NCI-H748 treated with DMSO at 0.1 percent for 48 hours (cell line): ENCODE measurements around the gene CENPC.
"Not testable (repeated sequence)": the region's sequence is repeated elsewhere in the genome, so short reads cannot be mapped to it uniquely, and the experiment has no call there.

ENCODE experiments used
- DNase-seq: peaks from one replicate; lab custom pipeline; 2025; lab: John Stamatoyannopoulos, UW

Gene CENPC

DNA sequence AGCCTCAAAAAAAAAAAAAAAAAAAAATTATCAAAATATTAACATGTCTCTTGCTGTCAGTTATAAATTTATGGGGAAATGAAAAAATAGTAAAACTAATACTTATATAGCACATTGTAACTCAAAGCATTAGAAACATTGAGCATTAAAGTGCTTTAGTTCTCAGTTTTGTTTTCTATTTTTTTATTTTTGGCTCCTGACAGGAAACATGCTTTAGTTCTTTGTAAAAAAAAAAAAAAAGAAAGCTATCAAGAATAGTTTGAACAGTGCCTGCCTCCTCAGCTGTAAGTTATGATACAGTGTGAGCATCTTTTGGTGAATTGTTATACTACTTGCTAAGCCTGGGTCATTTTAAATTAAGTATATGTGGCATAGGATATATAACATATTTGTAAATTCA, 5.1 kb upstream of the CENPC start:
- DNase-seq, result no peak

DNA sequence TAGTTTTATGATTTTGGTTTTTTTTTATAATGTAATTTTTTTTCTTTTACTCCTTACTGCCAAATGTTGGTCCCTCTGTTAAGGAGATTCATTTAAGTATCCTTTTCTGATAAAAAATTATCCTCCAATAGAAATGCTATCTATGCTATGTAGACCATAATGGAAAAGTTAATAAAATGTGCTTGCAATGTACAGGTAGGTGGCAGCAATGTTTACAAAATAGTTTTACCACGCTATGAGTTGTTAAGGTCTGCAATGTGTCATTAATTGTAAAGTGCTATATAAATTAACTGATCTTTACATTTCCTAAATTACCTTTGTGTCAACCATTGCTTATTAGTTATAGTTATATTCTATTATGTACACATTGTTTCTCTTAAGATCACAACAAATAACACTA, 3.8 kb upstream of the CENPC start:
- DNase-seq, result peak; percentile 13

- DNase-seq, result no peak
Measured at GRCh38 chr4:67546971-67547370, 1.7 kb upstream of the CENPC start.

GRCh38 chr4:67546004-67546356, 677 bp upstream of the CENPC start:
- peak; percentile 41 for DNase-seq

GRCh38 chr4:67542076-67542475, 3.2 kb downstream of the CENPC start:
- DNase-seq, result no peak

GRCh38 chr4:67539830-67540229, 5.5 kb downstream of the CENPC start:
- no peak for DNase-seq

DNA sequence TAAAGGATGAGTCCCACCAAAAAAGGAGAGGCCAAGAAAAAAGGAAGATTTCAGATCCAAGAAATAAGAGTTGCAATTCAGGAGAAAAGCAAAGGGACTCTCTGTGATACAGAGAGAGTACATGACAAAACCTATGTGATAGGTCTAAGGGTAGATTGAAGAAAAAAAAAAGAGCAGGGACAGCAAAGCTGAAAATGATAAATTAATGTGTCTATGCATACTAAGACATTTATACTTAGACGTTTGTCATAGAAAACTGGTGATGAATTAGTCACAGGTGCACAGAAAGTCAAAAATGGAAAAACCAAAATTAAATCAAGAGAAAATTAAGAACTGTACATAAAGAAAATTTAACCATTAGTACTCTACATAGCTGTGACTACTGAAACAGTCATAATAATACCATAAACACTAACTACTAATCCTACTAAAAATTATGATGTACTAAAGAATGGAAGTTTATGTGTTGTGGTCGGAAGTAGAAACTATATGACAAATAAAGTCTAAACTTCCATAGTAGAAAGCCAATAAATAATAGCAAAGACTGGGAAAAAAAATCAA, 9.9 kb downstream of the CENPC start:
- no peak for DNase-seq

DNA sequence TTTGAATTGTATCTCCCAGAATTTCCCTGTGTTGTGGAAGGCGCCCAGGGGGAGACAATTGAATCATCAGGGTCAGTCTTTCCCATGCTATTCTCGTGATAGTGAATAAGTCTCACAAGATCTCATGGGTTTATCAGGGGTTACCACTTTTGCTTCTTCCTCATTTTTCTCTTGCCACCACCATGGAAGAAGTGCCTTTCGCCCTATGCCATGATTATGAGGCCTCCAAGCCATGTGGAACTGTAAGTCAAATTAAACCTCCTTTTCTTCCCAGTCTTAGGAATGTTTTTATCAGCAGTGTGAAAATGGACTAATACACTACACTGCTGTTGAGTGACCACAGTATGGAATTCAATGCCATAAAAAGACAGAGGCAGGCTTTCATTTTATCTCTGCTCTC, 12.2 kb downstream of the CENPC start:
- DNase-seq, result no peak

DNA sequence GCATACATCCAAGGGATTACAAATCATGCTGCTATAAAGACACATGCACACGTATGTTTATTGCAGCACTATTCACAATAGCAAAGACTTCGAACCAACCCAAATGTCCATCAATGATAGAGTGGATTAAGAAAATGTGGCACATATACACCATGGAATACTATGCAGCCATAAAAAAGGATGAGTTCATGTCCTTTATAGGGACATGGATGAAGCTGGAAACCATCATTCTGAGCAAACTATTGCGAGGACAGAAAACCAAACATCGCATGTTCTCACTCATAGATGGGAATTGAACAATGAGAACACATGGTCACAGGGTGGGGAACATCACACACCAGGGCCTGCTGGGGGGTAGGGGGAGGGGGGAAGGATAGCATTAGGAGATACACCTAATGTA, 12.9 kb downstream of the CENPC start:
- DNase-seq, result not testable (repeated sequence)

DNA sequence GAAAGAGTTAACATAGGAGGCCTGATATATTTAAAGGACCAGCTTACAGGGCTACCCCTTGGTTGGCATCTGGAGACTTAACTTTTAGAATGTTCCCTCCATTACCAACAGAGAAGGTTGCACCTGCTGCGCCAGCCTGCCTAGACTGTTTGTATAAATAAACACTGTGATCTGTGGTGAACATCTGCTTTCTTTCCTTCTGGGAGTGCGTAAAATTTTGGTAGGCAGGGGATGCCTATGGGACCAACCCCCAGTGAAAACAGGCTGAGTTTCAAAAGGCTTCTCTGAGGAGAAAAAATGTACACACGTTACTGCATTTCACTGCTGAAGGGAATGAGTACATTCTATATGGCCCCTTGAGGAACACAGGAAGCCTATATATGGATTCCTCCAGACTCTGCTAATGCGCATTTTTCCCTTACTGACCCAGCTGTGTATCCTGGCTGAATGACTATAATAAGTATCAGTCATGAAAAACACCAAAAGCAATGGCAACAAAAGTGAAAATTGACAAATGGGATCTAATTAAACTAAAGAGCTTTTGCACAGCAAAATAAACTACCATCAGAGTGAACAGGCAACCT, 13.8 kb downstream of the CENPC start:
- DNase-seq, result no peak

DNA sequence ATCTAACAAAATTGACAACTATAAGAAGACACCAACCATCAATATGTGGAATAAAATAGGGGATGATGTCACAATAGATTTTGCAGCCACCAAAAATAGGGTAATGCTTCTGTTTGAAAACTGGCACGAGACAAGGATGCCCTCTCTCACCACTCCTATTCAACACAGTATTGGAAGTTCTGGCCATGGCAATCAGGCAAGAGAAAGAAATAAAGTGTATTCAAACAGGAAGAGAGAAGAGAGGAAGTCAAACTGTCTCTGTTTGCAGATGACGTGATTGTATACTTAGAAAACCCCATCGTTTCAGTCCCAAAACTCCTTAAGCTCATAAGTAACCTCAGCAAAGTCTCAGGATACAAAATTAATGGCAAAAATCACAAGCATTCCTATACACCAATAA, 21.2 kb downstream of the CENPC start:
- not testable (repeated sequence) for DNase-seq

- no peak for DNase-seq
Measured at GRCh38 chr4:67522851-67523671, 22.2 kb downstream of the CENPC start.

DNA sequence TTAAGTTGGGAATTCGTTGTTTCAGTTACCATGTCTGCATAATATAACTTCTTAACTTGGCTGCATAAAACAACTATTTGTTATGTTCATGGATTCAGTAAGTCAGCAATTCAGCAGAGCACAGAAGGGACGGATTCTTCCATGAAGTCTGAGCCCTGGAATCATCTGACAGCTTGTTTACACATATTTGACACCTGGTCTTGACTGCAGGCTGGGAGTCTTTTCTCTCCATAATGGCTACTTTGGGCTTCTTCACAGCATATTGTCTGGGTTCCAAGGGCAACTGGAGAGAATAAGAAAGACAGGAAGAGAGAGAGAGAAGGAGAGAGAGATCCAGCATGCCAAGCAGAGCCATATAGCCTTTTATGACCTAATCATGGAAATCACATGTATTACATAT, 23.1 kb downstream of the CENPC start:
- no peak for DNase-seq

DNA sequence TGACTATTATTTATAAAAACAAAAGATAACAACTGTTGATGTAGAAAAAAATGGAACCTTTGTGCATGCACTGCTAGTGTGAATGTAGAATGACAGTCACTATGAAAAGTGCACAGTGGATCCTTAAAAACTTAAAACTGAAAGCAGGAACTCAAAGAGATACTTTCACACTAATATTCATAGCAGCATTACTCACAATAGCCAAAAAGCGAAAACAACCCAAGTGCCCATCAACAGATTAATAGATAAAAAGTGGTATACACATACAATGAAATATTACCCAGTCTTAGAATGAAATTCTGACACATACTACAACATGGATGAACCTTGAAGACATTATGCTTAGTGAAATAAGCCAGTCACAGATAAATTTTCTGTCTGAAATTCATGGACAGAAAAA, 23.8 kb downstream of the CENPC start:
- no peak for DNase-seq

DNA sequence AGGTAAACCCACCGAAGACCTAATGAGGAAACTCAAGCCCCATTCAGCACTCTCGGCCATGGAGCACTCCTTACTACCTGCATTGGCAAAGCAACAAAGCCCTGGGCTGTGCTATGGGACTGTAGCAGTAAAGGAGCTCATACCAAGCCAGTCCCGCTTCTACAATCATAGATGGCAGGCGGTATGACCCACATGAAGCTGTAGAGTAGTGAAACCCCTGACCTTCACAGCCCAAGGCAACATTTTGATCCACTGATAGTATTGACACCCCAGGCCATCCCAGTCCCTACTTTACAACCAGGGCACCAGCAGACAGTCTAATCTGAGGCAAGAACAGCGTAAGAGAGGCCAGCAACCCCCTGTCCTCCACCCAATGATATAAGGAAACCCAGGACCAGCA, 25.2 kb downstream of the CENPC start:
- no peak for DNase-seq

DNA sequence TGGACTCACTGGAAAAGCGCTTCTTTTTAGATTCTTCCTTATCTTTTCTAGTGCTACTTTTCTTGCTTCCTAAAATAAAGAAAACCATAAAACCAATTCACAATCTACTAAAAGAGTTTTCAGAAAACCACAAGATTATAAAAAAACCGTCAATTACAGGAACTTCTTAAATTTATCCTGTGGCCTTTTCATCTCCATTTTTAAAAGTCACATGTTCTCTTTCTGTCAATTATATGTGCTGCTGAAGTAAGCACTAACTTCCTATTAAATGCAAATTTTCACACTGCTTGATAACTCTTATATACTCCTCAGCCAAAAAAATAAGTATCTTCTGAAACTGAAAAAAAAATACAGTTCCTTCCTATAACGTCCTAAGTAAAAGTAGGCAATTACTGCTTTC, 32.8 kb downstream of the CENPC start:
- no peak for DNase-seq

DNA sequence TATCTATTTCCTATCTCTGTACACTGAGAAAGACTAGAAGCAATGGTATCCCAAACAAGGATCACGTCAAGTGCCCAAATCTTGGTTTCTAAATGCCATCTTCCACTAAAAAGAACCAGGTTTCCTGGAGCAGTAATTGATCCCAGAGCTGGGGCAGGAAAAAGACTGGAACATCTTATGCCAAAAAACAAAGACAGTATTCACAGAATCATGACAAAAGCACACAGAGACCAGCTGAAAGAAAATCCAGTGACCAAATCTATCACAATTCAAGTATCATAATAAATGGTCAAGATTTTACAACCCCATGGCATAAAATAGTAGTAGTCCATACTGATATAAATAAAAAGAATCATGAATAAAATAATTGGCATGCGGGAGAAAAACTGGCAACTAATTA, 44.9 kb downstream of the CENPC start:
- no peak for DNase-seq

DNA sequence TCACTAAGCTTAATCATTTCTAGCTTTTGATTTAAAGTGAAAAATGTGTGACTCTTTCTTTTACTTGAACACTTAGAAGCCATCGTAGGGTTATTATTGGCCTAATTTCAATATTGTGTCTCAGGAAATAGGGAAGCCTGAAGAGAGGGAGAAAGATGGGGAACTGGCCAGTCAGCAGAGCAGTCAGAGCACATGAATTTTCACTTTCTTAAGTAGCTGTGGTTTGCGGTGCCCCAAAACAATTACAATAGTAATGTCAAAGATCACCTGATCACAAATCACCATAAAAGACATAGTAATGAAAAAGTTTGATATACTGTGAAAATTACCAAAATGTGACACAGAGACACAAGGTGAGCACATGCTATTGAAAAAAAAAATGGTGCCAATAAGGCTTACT, 45.5 kb downstream of the CENPC start:
- DNase-seq, result no peak

DNA sequence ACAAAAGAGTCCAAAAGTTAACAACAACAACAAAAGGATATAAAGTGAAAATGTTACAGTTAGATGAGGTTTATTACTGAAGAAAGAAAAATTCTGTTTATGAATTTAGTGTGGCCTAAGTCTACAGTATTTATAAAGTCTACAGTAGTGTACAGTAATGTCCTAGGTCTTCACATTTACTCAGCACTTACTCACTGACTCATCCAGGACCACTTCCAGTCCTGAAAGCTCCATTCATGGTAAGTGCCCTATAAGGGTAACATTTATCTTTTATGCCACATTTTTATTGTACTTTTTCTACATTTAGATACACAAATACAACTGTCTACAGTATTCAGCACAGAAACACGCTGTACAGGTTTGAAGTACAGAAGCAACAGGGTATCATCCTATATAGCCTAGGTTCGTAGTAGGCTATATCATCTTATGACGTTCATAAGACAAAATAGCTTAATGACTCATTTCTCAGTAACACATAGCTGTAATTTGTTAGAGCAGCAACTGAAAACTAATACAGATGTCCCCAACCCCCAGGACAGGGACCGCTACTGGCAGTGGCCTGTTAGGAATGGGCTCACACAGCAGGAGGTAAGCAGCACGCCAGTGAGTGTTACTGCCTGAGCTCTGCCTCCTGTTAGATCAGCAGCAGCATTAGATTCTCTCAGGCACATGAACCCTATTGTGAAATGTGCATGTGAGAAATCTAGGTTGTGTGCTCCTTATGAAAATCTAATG, 61.3 kb downstream of the CENPC start:
- DNase-seq, result no peak

DNA sequence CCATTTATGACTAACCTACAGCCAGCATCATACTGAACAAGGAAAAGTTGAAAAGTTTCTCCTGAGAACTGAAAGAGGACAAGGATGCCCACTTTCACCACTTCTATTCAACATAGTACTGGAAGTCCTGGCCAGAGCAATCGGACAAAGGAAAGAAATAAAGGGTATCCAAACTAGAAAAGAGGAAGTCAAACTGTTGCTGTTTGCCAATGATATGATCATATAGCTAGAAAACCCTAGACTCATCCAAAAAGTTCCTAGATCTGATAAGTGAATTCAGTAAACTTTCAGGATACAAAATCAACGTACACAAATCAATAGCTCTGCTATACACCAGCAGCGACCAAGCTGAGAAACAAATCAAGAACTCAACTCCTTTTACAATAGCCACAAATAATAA, 64.5 kb downstream of the CENPC start:
- DNase-seq, result no peak

DNA sequence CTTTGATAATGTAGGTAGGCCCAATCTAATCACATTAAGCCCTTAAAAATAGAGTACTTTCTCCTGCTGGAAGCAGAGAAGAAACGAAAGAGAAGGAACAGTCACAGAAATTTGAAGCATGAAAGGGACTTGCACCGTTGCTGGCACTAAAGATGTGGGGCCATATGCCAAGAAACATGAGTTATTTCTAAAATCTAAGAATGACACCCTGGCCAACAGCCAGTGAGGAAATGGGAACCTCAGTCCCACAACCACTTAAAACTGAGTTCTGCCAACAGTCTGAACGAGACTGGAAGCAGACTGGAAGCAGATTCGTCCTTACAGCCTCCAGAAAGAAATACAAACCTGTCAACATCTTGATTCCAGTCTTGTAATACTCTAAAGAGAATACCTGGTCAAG, 70.1 kb downstream of the CENPC start:
- DNase-seq, result no peak

DNA sequence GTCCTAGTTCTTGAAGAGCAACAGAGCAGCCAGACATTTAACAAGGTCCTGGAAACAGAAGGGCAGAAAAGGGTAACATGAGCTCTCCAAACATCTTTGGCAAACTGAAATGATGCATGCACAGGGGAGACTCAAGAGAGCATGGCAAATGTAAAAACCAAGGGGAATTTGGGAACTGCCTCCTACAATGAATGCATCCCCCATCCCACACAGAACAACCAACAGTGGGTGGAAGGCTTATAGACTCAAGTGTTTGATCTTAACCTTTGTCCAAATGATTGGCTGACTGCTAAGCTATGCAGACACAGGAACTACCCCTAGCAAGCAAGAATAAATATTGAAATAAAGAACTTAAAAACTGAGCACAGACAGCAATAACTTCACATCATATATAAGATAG, 74.4 kb downstream of the CENPC start:
- DNase-seq, result no peak

- no peak for DNase-seq
Measured at GRCh38 chr4:67468830-67469229, 76.5 kb downstream of the CENPC start.
